ENCODE results near the gene ARMC9.

The ARMC9 gene

GRCh38 chr2:231207734-231208133 is 9.3 kb downstream of the ARMC9 start:
- no peak for DNase-seq

GRCh38 chr2:231210782-231211181 is 12.4 kb downstream of the ARMC9 start:
- DNase-seq: no peak

- DNase-seq: no peak
Measured at GRCh38 chr2:231211486-231211885, 13.1 kb downstream of the ARMC9 start.

GRCh38 chr2:231212329-231212845 is 14.0 kb downstream of the ARMC9 start:
- no peak for DNase-seq

- no peak for DNase-seq
Measured at GRCh38 chr2:231213931-231214642, 15.7 kb downstream of the ARMC9 start.

GRCh38 chr2:231218366-231218765 is 19.9 kb downstream of the ARMC9 start:
- DNase-seq: no peak

GRCh38 chr2:231219289-231219688 is 20.9 kb downstream of the ARMC9 start:
- no peak for DNase-seq

GRCh38 chr2:231221761-231222160 is 23.3 kb downstream of the ARMC9 start:
- DNase-seq: no peak

- no peak for DNase-seq
Measured at GRCh38 chr2:231222318-231223000, 24.0 kb downstream of the ARMC9 start.

GRCh38 chr2:231223001-231223375 is 24.6 kb downstream of the ARMC9 start:
- DNase-seq: no peak

GRCh38 chr2:231223458-231223976 is 25.1 kb downstream of the ARMC9 start:
- no peak for DNase-seq

GRCh38 chr2:231227310-231228162 is 29.1 kb downstream of the ARMC9 start:
- peak; percentile 89 for DNase-seq

- DNase-seq: peak; percentile 80
Measured at GRCh38 chr2:231228223-231228622, 29.8 kb downstream of the ARMC9 start.

- no peak for DNase-seq
Measured at GRCh38 chr2:231228974-231229529, 30.6 kb downstream of the ARMC9 start.

GRCh38 chr2:231235217-231235616 is 36.8 kb downstream of the ARMC9 start:
- no peak for DNase-seq

- DNase-seq: no peak
Measured at GRCh38 chr2:231238689-231239088, 40.3 kb downstream of the ARMC9 start.

- no peak for DNase-seq
Measured at GRCh38 chr2:231239751-231240150, 41.3 kb downstream of the ARMC9 start.

- no peak for DNase-seq
Measured at GRCh38 chr2:231241755-231242507, 43.5 kb downstream of the ARMC9 start.

GRCh38 chr2:231243866-231244265 is 45.4 kb downstream of the ARMC9 start:
- no peak for DNase-seq

GRCh38 chr2:231244382-231245248 is 46.2 kb downstream of the ARMC9 start:
- no peak for DNase-seq

All from DMS79 treated with DMSO at 0.1 percent for 48 hours (cell line).